Erythroblast (primary cell): ENCODE results near the gene DSP.

Experiments used
- GATA1 ChIP-seq: IDR thresholded peaks from 2 replicates; pipeline ENCODE4 v1.6.1; 2011; ENCODE audit warnings: low read depth, mild to moderate bottlenecking, control low read depth, low read length, moderate library complexity
- POLR2A ChIP-seq: IDR thresholded peaks from 2 replicates; pipeline ENCODE4 v1.6.1; 2011; ENCODE audit warnings: mild to moderate bottlenecking, low read length

GRCh38 chr6:7507600-7507999, 33.9 kb upstream of the DSP start:
- TF ChIP-seq POLR2A (no peak), GATA1 (no peak)
